Measurements from ENCODE around the gene SMC3. TPM values are rescaled to one million over a fixed set of nuclear protein-coding genes. Genes with fewer than 3 reads are reported as not detected.

Gene SMC3
- total and polyA plus RNA-seq, 2 experiments from 2014 or later, result 72.3 to 320 TPM

- H2AFZ ChIP-seq, result no peak overlapping the region
- no peak for TF ChIP-seq ZNF331 (CRISPR knock-in tag; IDR thresholded peaks at IDR 0.05; ENCODE audit: low read depth)
- no peak for TF ChIP-seq CREB1 (CRISPR knock-in tag; IDR thresholded peaks at IDR 0.05; ENCODE audit: low read depth)
- H3K79me2 ChIP-seq (replicated peaks; ENCODE audit: insufficient read depth), result peaks cover 71% of the 10 kb centered on the region
- H3K27ac ChIP-seq (ENCODE audit: low read depth), result no peak overlapping the region
- H3K4me2 ChIP-seq, result no peak overlapping the region
- peaks cover 35% of the 10 kb centered on the region for H4K20me1 ChIP-seq (replicated peaks; ENCODE audit: insufficient read depth)
- H3K9me2 ChIP-seq (ENCODE audit: insufficient read depth), result no peaks in the 10 kb centered on the region
- Mint-ChIP-seq H3K4me3 (no peak overlapping the region), H3K27me3 (ENCODE audit: insufficient read depth, low read depth, poor library complexity) (peaks cover 2% of the 10 kb centered on the region), H3K4me1 (peaks cover 9% of the 10 kb centered on the region; the same call in 2 of the 3 replicates), H3K27ac (no peak overlapping the region), H3K9me3 (no peaks in the 10 kb centered on the region), H3K36me3 (ENCODE audit: low read depth) (peaks cover 36% of the 10 kb centered on the region)
- H3F3A ChIP-seq (replicated peaks; ENCODE audit: low read depth), result no peaks in the 10 kb centered on the region
- H3K36me3 ChIP-seq (ENCODE audit: insufficient read depth), result peaks cover 12% of the 10 kb centered on the region
- no peak for DNase-seq (ENCODE audit: low spot score)
- no peak overlapping the region for H3K4me3 ChIP-seq
- H3K27me3 ChIP-seq (ENCODE audit: insufficient read depth), result no peaks in the 10 kb centered on the region
- ATAC-seq, result no peak
- H3K4me1 ChIP-seq (ENCODE audit: insufficient read depth), result no peaks in the 10 kb centered on the region; the same call in 1 of the 2 replicates
Measured at GRCh38 chr10:110574420-110574819, 6.9 kb downstream of the SMC3 start.

GRCh38 chr10:110576220-110576619 lies 8.7 kb downstream of the SMC3 start:
- Mint-ChIP-seq H3K27ac (no peak overlapping the region), H3K9me3 (no peaks in the 10 kb centered on the region), H3K4me3 (no peak overlapping the region), H3K27me3 (ENCODE audit: insufficient read depth, low read depth, poor library complexity) (peaks cover 2% of the 10 kb centered on the region), H3K4me1 (peaks cover 2% of the 10 kb centered on the region; the same call in 2 of the 3 replicates), H3K36me3 (ENCODE audit: low read depth) (peaks cover 43% of the 10 kb centered on the region)
- Histone ChIP-seq H4K20me1 (replicated peaks; ENCODE audit: insufficient read depth) (peaks cover 26% of the 10 kb centered on the region), H3K4me1 (ENCODE audit: insufficient read depth) (no peaks in the 10 kb centered on the region), H2AFZ (no peak overlapping the region), H3K9me2 (ENCODE audit: insufficient read depth) (no peaks in the 10 kb centered on the region), H3K4me2 (no peak overlapping the region), H3K79me2 (replicated peaks; ENCODE audit: insufficient read depth) (peaks cover 53% of the 10 kb centered on the region), H3K27ac (ENCODE audit: low read depth) (no peak overlapping the region), H3K4me3 (no peak overlapping the region), H3K36me3 (ENCODE audit: insufficient read depth) (peaks cover 28% of the 10 kb centered on the region), H3K27me3 (ENCODE audit: insufficient read depth) (no peaks in the 10 kb centered on the region), H3F3A (replicated peaks; ENCODE audit: low read depth) (no peaks in the 10 kb centered on the region)
- no peak for ATAC-seq
- DNase-seq (ENCODE audit: low spot score), result no peak
- TF ChIP-seq ETS1 (IDR thresholded peaks at IDR 0.05), result no peak
- TF ChIP-seq STAT1 (IDR thresholded peaks at IDR 0.05; ENCODE audit: unreplicated experiment), result no peak
- TF ChIP-seq EZH2 (IDR thresholded peaks at IDR 0.05; ENCODE audit: low read depth, unreplicated experiment), result no peak
- TF ChIP-seq ZNF462 (CRISPR knock-in tag; IDR thresholded peaks at IDR 0.05), result no peak
- TF ChIP-seq REST (IDR thresholded peaks at IDR 0.05; ENCODE audit: unreplicated experiment), result no peak
- TF ChIP-seq JUNB (IDR thresholded peaks at IDR 0.05; ENCODE audit: unreplicated experiment), result no peak

Data from GM23338 (cell line).